NCI-H2196 treated with DMSO at 0.1 percent for 48 hours (cell line): ENCODE results near the gene LY6G6C.
"Not testable (repeated sequence)": the region's sequence is repeated elsewhere in the genome, so short reads cannot be mapped to it uniquely, and the experiment has no call there.

Experiments used
- DNase-seq: peaks from one replicate; lab custom pipeline; 2025; ENCODE audit not compliant: unreplicated experiment; lab: John Stamatoyannopoulos, UW

LY6G6C gene

DNA sequence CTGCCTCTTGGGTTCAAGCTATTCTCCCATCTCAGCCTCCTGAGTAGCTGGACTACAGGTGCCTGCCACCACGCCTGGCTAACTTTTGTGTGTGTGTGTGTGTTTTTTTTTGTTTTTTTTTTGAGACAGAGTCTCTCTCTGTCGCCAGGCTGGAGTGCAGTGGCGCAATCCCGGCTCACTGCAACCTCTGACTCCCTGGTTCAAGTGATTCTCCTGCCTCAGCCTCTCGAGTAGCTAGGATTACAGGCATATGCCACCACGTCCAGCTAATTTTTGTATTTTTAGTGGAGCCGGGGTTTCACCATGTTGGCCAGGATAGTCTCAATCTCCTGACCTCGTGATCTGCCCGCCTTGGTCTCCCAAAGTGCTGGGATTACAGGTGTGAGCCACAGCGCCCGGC lies 12.4 kb downstream of the LY6G6C start:
- not testable (repeated sequence) for DNase-seq

- DNase-seq, result no peak
Observed at GRCh38 chr6:31708224-31708623, 13.3 kb downstream of the LY6G6C start.

DNA sequence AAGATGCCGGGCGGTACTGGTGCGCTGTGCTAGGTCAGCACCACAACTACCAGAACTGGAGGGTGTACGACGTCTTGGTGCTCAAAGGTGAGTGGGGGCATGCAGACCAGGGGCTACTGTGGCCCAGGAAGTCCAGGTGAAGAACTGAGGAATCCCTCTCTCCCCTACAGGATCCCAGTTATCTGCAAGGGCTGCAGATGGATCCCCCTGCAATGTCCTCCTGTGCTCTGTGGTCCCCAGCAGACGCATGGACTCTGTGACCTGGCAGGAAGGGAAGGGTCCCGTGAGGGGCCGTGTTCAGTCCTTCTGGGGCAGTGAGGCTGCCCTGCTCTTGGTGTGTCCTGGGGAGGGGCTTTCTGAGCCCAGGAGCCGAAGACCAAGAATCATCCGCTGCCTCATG lies 13.8 kb downstream of the LY6G6C start:
- no peak for DNase-seq

DNA sequence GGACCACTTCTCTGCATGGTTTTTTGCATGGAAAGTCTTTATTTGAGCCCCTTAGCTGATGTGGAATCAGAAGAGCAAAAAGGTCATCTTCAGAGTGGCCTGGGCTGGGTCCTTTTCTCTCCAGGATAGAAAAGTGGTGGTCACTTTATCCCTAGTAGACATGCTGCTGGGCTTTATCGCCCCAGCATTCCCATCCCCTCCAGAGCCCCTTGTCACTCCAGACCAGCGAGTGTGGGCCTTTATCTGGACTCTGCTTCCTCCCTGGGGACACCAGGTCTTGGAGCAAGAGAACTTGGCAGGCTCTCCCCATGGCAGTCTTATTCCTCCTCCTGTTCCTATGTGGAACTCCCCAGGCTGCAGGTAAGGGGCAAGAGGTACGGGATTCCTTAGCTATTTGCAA lies 14.9 kb downstream of the LY6G6C start, which contains the start of gene LY6G6F:
Gene LY6G6F, plus strand, starts transcription at position 268 of the 400 bp plus-strand sequence. Its CDS starts 41 bp downstream, at position 309.
- DNase-seq, result no peak

DNA sequence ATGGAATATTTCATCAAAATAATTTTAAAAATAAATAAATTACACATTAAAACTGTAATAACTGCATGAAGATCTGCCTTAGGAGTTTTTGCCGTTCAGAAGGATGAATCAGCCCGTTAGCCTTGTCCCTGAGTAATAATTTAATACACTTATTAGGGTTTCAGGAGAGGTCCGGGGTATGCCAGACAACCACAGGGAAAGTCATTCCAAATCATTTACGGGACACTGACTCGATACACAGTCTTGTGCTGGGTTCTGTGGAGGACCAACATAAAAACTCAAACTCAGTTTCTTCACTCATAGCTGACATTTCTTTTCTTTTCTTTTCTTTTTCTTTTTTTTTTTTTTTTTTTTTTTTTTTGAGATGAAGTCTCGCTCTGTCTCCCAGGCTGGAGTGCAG lies 15.6 kb downstream of the LY6G6C start:
- no peak for DNase-seq

- DNase-seq, result peak; percentile 88
Observed at GRCh38 chr6:31702819-31703716, 18.5 kb downstream of the LY6G6C start, which contains the start of gene ABHD16A. ABHD16A (minus strand) TSS chr6:31703324; CDS start chr6:31703281, 43 bp downstream.

DNA sequence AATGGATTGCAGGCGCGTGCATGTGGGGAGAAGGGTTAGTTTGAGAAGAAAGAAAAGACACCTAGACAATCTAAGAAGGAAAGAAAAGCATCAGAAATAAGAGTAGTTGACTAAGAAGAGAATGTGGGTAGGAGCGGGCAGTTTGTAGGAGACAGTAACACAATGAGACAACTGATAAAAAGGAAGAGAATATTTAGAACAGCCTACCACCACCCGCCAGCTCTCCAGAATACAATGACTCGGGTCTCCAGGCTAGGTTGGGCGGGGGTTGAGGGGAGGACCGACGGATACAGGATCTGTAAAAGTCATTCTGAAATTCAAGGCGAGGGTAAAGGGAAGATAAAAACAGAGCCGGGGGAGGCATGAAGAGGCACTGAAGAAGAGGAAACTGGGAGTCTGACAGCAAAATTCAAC lies 19.1 kb downstream of the LY6G6C start:
- no peak for DNase-seq

GRCh38 chr6:31701666-31702404 lies 19.7 kb downstream of the LY6G6C start:
- peak; percentile 37 for DNase-seq

DNA sequence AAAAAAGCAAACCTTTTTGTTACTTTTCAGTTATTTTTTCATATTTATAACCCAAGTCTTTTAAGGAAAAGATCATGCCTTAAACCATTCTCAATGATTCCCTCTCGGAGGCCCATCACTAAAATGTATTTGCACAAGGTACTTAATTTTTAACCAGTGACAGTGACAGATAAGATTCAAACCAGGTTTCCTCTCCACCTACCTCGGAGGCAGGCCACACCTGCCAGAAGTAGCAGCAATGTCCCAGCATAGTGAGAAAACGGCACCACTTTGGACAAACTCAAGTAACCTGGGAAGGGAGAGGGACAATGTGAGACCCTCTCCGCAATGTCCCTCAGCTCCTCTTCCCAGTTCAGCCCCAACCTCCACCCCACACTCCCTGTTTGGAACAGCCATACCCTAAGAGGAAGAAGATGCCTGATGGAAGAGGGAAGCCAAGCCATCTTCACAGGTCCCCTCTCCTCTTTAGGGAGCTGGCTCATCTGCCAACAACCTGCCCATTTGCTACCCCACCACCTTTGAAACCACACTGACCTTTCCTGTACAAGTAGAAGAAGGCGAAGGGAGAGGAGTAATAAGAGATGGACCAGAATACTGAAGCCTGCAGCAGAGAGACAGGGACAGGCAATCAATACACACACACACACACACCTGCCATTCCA lies 20.7 kb downstream of the LY6G6C start:
- DNase-seq, result no peak

DNA sequence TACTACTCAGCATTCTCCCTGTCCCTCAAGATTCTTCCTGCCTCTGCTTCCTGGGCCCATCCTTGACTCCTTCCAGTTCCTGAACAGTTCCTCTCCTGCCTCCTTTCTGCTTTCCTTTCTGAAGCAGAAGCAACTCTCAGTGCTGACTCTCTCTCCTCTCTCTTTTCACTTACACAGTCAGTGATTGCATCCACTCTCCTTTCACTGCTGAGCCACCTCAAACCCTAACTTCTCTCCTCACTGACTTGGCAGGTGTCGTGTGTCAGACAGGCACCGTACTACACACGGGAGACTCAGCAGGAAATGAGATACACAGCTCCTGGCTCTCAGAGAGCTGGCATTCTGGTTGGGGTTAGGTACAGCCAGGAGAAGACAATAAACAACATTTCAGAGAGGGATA lies 24.0 kb downstream of the LY6G6C start:
- DNase-seq, result no peak

DNA sequence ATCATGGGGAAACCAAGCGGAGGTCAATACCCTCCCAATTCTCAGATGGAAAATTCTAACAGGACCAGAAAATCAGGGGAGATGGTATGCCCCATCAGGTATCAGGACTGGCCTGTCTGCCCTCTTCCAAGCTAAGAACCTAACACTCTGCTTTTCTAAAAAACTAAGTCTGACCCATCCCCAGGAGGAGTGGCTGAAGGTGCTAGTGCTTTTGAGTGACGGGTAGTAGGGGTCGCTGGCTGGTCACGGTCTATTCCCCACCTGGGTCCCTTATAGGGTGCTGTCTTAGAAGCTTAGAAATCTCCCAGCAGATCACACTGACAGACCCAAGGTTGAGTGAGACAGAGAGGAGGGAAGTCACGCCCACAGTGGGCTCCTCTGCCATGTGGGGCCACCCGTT lies 28.0 kb downstream of the LY6G6C start:
- DNase-seq, result no peak

- DNase-seq, result no peak
Observed at GRCh38 chr6:31692886-31693285, 28.7 kb downstream of the LY6G6C start.

GRCh38 chr6:31692353-31692752 lies 29.2 kb downstream of the LY6G6C start:
- no peak for DNase-seq

GRCh38 chr6:31691564-31692108 lies 29.9 kb downstream of the LY6G6C start:
- DNase-seq, result no peak

DNA sequence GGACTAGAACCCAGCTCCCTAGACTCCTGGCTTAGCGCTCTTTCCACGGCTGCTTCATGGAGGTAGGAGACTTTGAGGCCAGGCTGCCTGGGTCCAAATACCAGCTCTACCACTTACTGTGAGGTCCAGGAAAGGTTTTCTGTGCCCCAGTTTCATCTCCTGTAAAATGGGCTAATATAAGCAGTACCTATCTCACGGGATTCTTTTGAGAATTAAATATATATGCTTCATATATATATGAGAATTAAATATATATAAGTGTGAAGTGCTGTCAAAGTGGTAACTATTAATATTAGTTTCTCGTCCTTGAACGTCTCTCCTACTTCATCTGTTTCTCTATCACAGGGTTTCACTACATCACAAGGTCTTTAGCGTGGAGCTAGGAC lies 30.5 kb downstream of the LY6G6C start:
- DNase-seq, result no peak

DNA sequence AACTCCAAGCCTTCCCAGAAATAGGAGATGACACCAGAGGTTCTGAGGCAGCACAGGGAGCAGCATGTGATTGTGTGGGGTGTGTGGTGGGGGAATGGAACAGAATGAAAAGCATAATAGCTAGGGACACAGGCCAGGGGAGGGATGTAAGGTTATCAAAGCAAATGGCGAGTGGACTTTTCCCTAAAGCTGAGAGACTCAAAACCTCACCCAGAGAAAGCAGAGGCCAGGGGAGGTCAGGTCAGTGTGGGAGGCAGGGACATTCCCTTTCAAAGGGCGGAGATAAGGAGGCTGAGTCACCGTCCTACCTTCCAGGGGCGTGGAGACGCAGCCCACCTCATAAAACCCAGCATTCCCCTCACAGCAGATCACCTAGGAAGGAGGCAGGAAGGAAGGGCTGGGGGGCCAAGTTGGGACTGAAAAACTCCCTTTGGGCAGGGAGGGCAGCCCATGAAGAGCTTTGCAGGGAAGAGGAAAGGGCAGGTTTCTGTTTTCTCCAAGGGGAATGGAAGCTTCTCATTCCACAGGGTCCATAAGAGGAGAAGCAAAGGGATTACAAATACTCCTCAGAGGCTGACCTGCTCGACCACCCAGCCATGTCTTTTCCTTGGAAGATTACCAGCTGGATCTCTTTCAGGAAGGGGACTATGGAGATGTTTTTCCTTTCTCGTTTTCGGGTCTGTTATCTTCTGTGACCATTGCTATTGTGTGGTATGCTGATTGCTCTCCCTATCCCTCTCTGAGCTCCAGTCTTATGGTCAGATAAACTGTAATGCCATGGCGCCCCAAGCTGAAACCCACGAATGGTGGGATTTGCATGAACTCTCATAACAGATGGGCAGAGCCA lies 31.1 kb downstream of the LY6G6C start:
- no peak for DNase-seq

DNA sequence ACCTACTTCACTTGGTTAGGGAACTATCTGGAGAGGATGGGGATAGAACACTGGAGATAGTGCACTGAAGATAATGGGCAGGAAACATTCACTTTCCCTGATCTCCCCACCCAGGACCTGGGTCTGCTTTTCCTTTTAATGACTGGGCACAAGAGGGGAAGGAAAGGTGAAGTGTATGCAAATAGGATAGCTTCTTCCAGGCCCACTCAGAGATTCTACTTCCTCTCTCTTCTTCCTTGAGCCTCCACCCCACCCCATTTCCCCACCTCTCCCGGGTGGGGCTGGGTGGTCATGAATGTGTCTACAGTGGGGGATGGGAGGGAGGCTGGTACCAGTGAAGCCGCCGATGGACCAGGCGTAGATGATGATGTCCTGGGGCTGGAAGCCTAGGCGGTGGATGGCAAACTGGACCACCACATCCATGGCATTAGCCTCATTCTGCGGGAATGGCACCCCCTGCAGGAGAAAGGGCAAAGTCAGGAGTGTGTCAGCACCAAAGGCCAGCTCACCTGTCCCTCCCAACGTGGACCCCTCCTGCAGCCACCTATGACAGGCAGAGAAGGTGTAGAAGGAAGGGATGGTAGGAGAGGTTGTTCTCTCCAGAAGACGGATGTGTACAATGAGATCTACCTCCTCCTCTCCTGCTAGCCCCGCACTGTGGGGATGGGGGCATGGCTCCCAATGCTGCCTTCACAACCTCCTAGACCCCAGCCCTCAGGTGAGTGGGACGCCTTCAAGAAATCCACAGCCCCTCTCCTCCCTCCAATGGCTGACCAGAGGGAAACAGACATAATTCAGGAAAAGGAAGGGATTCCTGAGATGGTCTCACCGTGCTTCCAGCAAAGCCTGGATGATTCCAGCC lies 32.1 kb downstream of the LY6G6C start:
- no peak for DNase-seq

- DNase-seq, result no peak
Observed at GRCh38 chr6:31687860-31688693, 33.5 kb downstream of the LY6G6C start.
